ENCODE results near the gene CTLA4. TPM values are rescaled to one million over a fixed set of nuclear protein-coding genes. Genes with fewer than 3 reads are reported as not detected.

Gene CTLA4
- total and polyA plus RNA-seq, 7 donors, result 0.10 TPM; not detected in 6

GRCh38 chr2:203873921-203874631 is 6.5 kb downstream of the CTLA4 start:
- TF ChIP-seq CTCF (IDR thresholded peaks at IDR 0.05), result no peak
- H3K36me3 ChIP-seq (ENCODE audit: insufficient read depth in 1 of 2, low read depth in 1 of 2), result no peaks in the 10 kb centered on the region
- WGBS, 3 donors, result 83 to 95% (median 86%) methylated on average over 5 of the region's 5 CpGs
- H3K4me1 ChIP-seq, result peaks cover 3% of the 10 kb centered on the region
- intact Hi-C loops (cut with DNase I), result no loop called here
- no peak overlapping the region for H3K27ac ChIP-seq
- DNase-seq (no peak), ATAC-seq (no peak)
- H3K27me3 ChIP-seq (ENCODE audit: insufficient read depth in 3 of 3, low read length in 2 of 3), result no peaks in the 10 kb centered on the region
- H3K4me3 ChIP-seq, result no peak overlapping the region
- H3K9me3 ChIP-seq, result no peaks in the 10 kb centered on the region

DNA sequence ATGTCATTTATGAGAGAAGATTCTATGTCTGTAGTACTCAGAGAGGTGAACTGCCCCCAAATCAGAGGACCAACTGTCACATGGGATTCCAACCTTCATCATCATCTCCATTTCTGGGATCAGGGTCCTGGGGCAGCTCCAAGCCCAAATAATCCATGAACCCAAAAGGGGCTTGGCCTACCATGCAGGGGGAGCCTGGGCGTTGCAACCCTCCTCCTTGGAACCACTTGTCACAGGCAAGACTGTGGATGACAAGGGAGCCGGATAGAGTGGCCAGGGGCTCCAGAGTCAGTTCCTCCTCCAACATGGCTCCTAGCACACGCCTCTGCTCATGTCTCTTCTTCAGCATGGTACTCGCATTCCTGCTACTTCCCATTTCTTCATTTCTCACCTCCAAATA is 7.9 kb downstream of the CTLA4 start:
- H3K4me3 ChIP-seq, result no peak overlapping the region
- peaks cover 3% of the 10 kb centered on the region for H3K4me1 ChIP-seq
- H3K27me3 ChIP-seq (ENCODE audit: insufficient read depth in 3 of 3, low read length in 2 of 3), result no peaks in the 10 kb centered on the region
- H3K36me3 ChIP-seq (ENCODE audit: insufficient read depth in 1 of 2, low read depth in 1 of 2), result no peaks in the 10 kb centered on the region
- H3K9me3 ChIP-seq, result no peaks in the 10 kb centered on the region
- intact Hi-C loops (cut with DNase I), result no loop called here
- ATAC-seq (no peak), DNase-seq (no peak)
- no peak overlapping the region for H3K27ac ChIP-seq
- TF ChIP-seq CTCF (IDR thresholded peaks at IDR 0.05), result no peak
- 93 to 98% (median 96%) methylated on average over 4 of the region's 4 CpGs for WGBS, 3 donors

DNA sequence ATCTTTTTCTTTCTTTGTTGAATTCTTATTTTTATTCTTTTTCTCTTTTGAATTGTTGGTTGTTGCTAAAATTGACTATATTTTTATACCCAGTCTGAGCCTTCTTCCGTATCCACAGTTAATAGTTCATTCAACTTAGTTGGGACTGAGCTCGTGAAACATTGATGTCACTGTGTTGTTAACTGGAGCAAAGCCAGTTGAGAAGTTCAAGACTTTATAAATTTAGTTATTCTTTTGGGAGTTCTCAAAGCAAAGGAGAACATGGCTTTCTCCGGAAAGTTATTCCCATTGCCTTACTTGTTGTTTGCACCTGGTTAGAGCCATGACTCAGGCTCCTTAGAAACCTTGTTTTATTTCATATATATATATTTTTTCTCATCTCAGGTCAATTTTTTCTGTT is 8.8 kb downstream of the CTLA4 start:
- no peak for ATAC-seq
- H3K4me3 ChIP-seq, result no peak overlapping the region
- H3K27me3 ChIP-seq (ENCODE audit: insufficient read depth in 3 of 3, low read length in 2 of 3), result no peaks in the 10 kb centered on the region
- intact Hi-C loops (cut with DNase I), result no loop called here
- WGBS, 3 donors, result 58 to 66% (median 63%) methylated on average over 3 of the region's 3 CpGs
- H3K4me1 ChIP-seq, result peaks cover 3% of the 10 kb centered on the region
- no peak for DNase-seq
- no peaks in the 10 kb centered on the region for H3K9me3 ChIP-seq
- no peak overlapping the region for H3K27ac ChIP-seq
- H3K36me3 ChIP-seq (ENCODE audit: insufficient read depth in 1 of 2, low read depth in 1 of 2), result no peaks in the 10 kb centered on the region
- no peak for TF ChIP-seq CTCF (IDR thresholded peaks at IDR 0.05)

- Histone ChIP-seq H3K4me3 (no peak overlapping the region), H3K27me3 (ENCODE audit: insufficient read depth in 3 of 3, low read length in 2 of 3) (no peaks in the 10 kb centered on the region), H3K27ac (no peak overlapping the region), H3K9me3 (no peaks in the 10 kb centered on the region), H3K36me3 (ENCODE audit: insufficient read depth in 1 of 2, low read depth in 1 of 2) (no peaks in the 10 kb centered on the region), H3K4me1 (peaks cover 3% of the 10 kb centered on the region)
- WGBS, 3 donors, result 32 to 53% (median 44%) methylated on average over 5 of the region's 5 CpGs
- TF ChIP-seq CTCF (IDR thresholded peaks at IDR 0.05), result no peak
- ATAC-seq, result no peak
- intact Hi-C loops (cut with DNase I), result no loop called here
- DNase-seq, result no peak
Measured at GRCh38 chr2:203878063-203878462, 10.5 kb downstream of the CTLA4 start.
